Duodenal mucosa (tissue), 2 donors: Measurements from ENCODE around the gene AVPR2.

ENCODE experiments used
- H3K27ac ChIP-seq: one replicate; pipeline ENCODE4 v1.7.0; 2013; ENCODE audit warnings: low read depth, low read length
- H3K27me3 ChIP-seq, 2 donors: one replicate each; pipeline ENCODE4 v1.7.0; 2013; ENCODE audit warnings: low read length in 2 of 2, control low read depth in 1 of 2; ENCODE audit not compliant: insufficient read depth in 2 of 2, control insufficient read depth in 1 of 2
- H3K36me3 ChIP-seq, 2 donors: one replicate each; pipeline ENCODE4 v1.7.0; 2013; ENCODE audit warnings: low read length in 2 of 2, control low read depth in 1 of 2; ENCODE audit not compliant: insufficient read depth in 2 of 2, control insufficient read depth in 1 of 2
- H3K4me1 ChIP-seq, 2 donors: one replicate each; pipeline ENCODE4 v1.7.0; 2013; ENCODE audit warnings: low read length in 2 of 2, control low read depth in 1 of 2; ENCODE audit not compliant: insufficient read depth in 2 of 2, control insufficient read depth in 1 of 2
- H3K4me3 ChIP-seq, 2 donors: one replicate each; pipeline ENCODE4 v1.7.0; 2013; ENCODE audit warnings: low read length in 2 of 2, low read depth in 1 of 2
- H3K9ac ChIP-seq, 2 donors: one replicate each; pipeline ENCODE4 v1.7.0; 2013; ENCODE audit warnings: low read length in 2 of 2, low read depth in 1 of 2
- H3K9me3 ChIP-seq, 2 donors: one replicate each; pipeline ENCODE4 v1.7.0; 2013; ENCODE audit warnings: low read length in 2 of 2, control low read depth in 1 of 2; ENCODE audit not compliant: control insufficient read depth in 1 of 2

Gene AVPR2

GRCh38 chrX:153885968-153886903 is 18.2 kb upstream of the AVPR2 start, which contains the start of gene L1CAM:
L1CAM (minus strand) TSS chrX:153886173; CDS start chrX:153875836, 10,337 bp downstream.
- Histone ChIP-seq H3K27ac (no peak within 1 kb of the TSS), H3K27me3 (peaks cover 15 to 25% of the 10 kb centered on the region in 2 donors), H3K4me1 (peaks cover 0 to 4% of the 10 kb centered on the region in 2 donors), H3K9ac (no peak within 1 kb of the TSS), H3K9me3 (no peaks in the 10 kb centered on the region), H3K4me3 (no peak within 1 kb of the TSS), H3K36me3 (no peaks in the 10 kb centered on the region)

DNA sequence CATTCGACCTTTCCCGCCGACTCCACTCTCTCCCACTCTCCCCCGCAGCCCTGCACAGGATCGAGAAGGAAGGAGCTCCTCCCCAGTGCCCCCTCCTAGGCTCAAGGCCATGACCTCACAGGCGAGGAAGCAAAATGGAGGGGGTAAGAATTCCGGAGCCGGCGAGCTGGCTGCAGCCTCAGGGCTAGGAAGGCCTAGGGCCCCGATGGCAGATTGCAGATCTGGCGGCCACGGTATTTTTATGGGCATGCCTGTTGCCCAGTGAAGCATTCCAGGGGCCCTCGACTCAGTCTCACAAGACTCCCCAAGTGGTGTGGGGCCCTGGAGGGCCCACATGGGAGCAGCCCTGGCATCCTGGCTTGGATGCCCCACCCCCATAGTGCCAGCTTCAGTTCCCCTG is 17.6 kb upstream of the AVPR2 start:
- Histone ChIP-seq H3K27me3 (peaks cover 15 to 25% of the 10 kb centered on the region in 2 donors), H3K4me1 (peaks cover 0 to 4% of the 10 kb centered on the region in 2 donors), H3K36me3 (no peaks in the 10 kb centered on the region), H3K4me3 (no peak overlapping the region), H3K9me3 (no peaks in the 10 kb centered on the region), H3K27ac (no peak overlapping the region), H3K9ac (no peak overlapping the region)

DNA sequence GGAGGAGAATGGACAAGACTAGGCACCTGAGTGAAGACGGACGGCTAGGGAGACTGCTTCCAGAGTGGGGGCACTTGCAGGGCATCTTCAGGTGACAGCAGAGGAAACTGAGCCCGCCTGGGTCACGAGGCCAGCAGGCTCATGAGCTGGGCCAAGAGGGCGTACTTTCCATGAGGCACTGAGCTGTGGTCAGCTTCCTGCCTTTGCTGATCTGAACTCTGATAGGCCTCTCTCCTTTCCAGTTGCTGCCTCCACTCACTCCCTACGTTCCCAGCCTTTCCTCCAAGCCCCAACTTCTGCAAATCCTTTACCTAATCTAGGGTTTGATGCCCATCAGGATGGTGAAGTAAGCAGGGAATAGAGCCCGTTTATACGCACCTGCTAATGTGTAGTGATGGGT is 17.1 kb upstream of the AVPR2 start:
- H3K27me3 ChIP-seq = peaks cover 15 to 25% of the 10 kb centered on the region in 2 donors
- H3K4me1 ChIP-seq = peaks cover 0 to 4% of the 10 kb centered on the region in 2 donors
- H3K9me3 ChIP-seq = no peaks in the 10 kb centered on the region
- H3K9ac ChIP-seq = no peak overlapping the region
- no peaks in the 10 kb centered on the region for H3K36me3 ChIP-seq
- no peak overlapping the region for H3K4me3 ChIP-seq
- H3K27ac ChIP-seq = no peak overlapping the region

DNA sequence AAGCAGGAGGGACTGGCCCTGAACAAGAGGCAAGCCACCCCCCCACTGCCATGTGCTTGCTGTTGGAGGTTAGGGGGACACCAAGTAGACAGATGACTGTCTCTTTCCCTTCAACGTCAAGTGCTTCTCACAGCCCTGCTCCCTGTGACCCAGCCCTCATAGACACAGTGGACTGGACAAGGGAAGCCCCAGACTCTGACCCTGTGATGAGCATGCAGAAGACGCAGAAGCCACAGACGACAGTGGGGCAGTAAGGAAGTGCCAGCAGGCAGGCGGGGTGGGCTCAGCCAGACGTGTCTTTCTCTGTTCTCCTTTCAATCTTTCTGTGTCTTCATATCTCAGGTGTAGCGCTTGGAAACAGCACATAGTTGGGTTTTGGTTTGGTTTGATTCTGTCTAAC is 16.1 kb upstream of the AVPR2 start:
- no peak overlapping the region for H3K9ac ChIP-seq
- no peaks in the 10 kb centered on the region for H3K36me3 ChIP-seq
- no peaks in the 10 kb centered on the region for H3K9me3 ChIP-seq
- peaks cover 15 to 25% of the 10 kb centered on the region in 2 donors for H3K27me3 ChIP-seq
- no peak overlapping the region for H3K4me3 ChIP-seq
- peaks cover 0 to 4% of the 10 kb centered on the region in 2 donors for H3K4me1 ChIP-seq
- H3K27ac ChIP-seq = no peak overlapping the region

- no peaks in the 10 kb centered on the region for H3K9me3 ChIP-seq
- no peaks in the 10 kb centered on the region for H3K36me3 ChIP-seq
- no peak overlapping the region for H3K9ac ChIP-seq
- H3K4me1 ChIP-seq = peaks cover 0 to 4% of the 10 kb centered on the region in 2 donors
- no peak overlapping the region for H3K4me3 ChIP-seq
- peaks cover 11 to 20% of the 10 kb centered on the region in 2 donors for H3K27me3 ChIP-seq
- H3K27ac ChIP-seq = no peak overlapping the region
Measured at GRCh38 chrX:153889123-153889522, 15.3 kb upstream of the AVPR2 start.

GRCh38 chrX:153897899-153898298 is 6.6 kb upstream of the AVPR2 start:
- H3K9ac ChIP-seq = no peak overlapping the region
- H3K27me3 ChIP-seq = no peaks in the 10 kb centered on the region
- no peaks in the 10 kb centered on the region for H3K9me3 ChIP-seq
- no peaks in the 10 kb centered on the region for H3K36me3 ChIP-seq
- H3K27ac ChIP-seq = no peak overlapping the region
- no peak overlapping the region for H3K4me3 ChIP-seq
- H3K4me1 ChIP-seq = no peaks in the 10 kb centered on the region

GRCh38 chrX:153900831-153901752 is 3.4 kb upstream of the AVPR2 start:
- Histone ChIP-seq H3K4me3 (no peak overlapping the region), H3K4me1 (peaks cover 3 to 5% of the 10 kb centered on the region in 2 donors), H3K36me3 (no peaks in the 10 kb centered on the region), H3K9ac (no peak overlapping the region), H3K27me3 (no peaks in the 10 kb centered on the region), H3K9me3 (no peaks in the 10 kb centered on the region), H3K27ac (no peak overlapping the region)

DNA sequence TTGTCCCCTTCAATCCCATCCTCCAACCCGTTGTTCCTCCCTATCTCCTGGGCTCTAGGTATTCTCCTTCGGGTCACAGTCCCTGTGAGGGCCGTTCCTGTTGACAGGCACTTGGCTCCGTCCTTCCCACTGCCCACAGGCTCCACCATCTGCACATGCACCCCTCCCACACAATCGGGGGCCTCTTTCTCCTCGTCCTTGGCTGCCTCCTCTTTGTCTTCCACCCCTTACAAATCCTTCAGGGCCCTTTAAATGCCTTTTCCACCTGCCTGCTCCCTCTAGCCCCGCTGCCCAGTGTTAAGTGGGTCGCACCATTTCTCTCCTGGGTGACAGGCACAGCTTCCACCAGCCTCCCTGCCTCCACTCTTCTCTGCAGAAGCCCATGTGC is 2.7 kb upstream of the AVPR2 start:
- Histone ChIP-seq H3K27ac (no peak overlapping the region), H3K4me3 (no peak overlapping the region), H3K27me3 (no peaks in the 10 kb centered on the region), H3K4me1 (peaks cover 3 to 5% of the 10 kb centered on the region in 2 donors), H3K9ac (no peak overlapping the region), H3K36me3 (no peaks in the 10 kb centered on the region), H3K9me3 (no peaks in the 10 kb centered on the region)

- Histone ChIP-seq H3K27me3 (no peaks in the 10 kb centered on the region), H3K27ac (no peak overlapping the region), H3K9ac (no peak overlapping the region), H3K9me3 (no peaks in the 10 kb centered on the region), H3K4me1 (peaks cover 3 to 5% of the 10 kb centered on the region in 2 donors), H3K4me3 (no peak overlapping the region), H3K36me3 (no peaks in the 10 kb centered on the region)
Measured at GRCh38 chrX:153902385-153902784, 2.1 kb upstream of the AVPR2 start.
